HFFc6 (cell line): Measurements from ENCODE around the gene MUSTN1. TPM values are rescaled to one million over a fixed set of nuclear protein-coding genes. Genes with fewer than 3 reads are reported as not detected.

Source experiments
- DNase-seq: peaks from one replicate; pipeline ENCODE4 v3.0.0-alpha.2; 2018
- H3K27ac Mint-ChIP-seq: 2 replicates; pipeline ENCODE4 v1.8.0; 2020; ENCODE audit warnings: mild to moderate bottlenecking, mixed read lengths
- H3K27me3 Mint-ChIP-seq: 2 replicates; pipeline ENCODE4 v1.8.0; 2021; ENCODE audit warnings: mild to moderate bottlenecking, moderate library complexity, mixed read lengths; ENCODE audit not compliant: insufficient read depth
- H3K36me3 Mint-ChIP-seq: 2 replicates; pipeline ENCODE4 v1.8.0; 2021; ENCODE audit warnings: low read depth, mixed read lengths
- H3K4me1 Mint-ChIP-seq: 2 replicates; pipeline ENCODE4 v1.8.0; 2020; ENCODE audit warnings: low read depth, mixed read lengths
- H3K4me3 Mint-ChIP-seq: 2 replicates; pipeline ENCODE4 v1.8.0; 2020; ENCODE audit warnings: mild to moderate bottlenecking, moderate library complexity, mixed read lengths
- H3K9me3 Mint-ChIP-seq: 2 replicates; pipeline ENCODE4 v1.8.0; 2020; ENCODE audit warnings: mild to moderate bottlenecking, mixed read lengths
- CTCF ChIP-seq: fragments of 200-600 bp; sonication (generic); IDR thresholded peaks from 2 replicates; pipeline ENCODE4 v1.5.0; 2021; ENCODE audit warnings: antibody characterized with exemption, mild to moderate bottlenecking
- total RNA-seq, 6 experiments: library from RNA; stranded (reverse); fragmentation: NEBNext Ultra II Directional; extraction: Animal tissue kit (Norgen Biotek cat#: 25700); gene quantifications; 2 replicates in 1 of 6; 3 replicates in 5 of 6; pipeline ENCODE4 v1.2.3, GENCODE V29; 2021

The MUSTN1 gene
- total RNA-seq, 6 experiments from 2014 or later: 0.39 TPM; not detected in 5

- DNase-seq: no peak
- Mint-ChIP-seq H3K27me3 (peaks cover 3% of the 10 kb centered on the region), H3K27ac (no peak overlapping the region), H3K9me3 (no peaks in the 10 kb centered on the region), H3K4me3 (no peak overlapping the region), H3K4me1 (peaks cover 9% of the 10 kb centered on the region), H3K36me3 (peaks cover 7% of the 10 kb centered on the region; the same call in 1 of the 2 replicates)
- TF ChIP-seq CTCF: no peak
Measured at GRCh38 chr3:52844290-52844975, 9.6 kb upstream of the MUSTN1 start.

GRCh38 chr3:52843881-52844280 lies 9.1 kb upstream of the MUSTN1 start:
- H3K9me3 Mint-ChIP-seq: no peaks in the 10 kb centered on the region
- H3K27me3 Mint-ChIP-seq: peaks cover 3% of the 10 kb centered on the region
- TF ChIP-seq CTCF: no peak
- DNase-seq: no peak
- no peak overlapping the region for H3K4me3 Mint-ChIP-seq
- peaks cover 7% of the 10 kb centered on the region; the same call in 1 of the 2 replicates for H3K36me3 Mint-ChIP-seq
- H3K4me1 Mint-ChIP-seq: peaks cover 6% of the 10 kb centered on the region
- H3K27ac Mint-ChIP-seq: no peak overlapping the region

- Mint-ChIP-seq H3K27ac (no peak overlapping the region), H3K27me3 (peaks cover 3% of the 10 kb centered on the region), H3K4me1 (peaks cover under 1% of the 10 kb centered on the region; the same call in 1 of the 2 replicates), H3K9me3 (no peaks in the 10 kb centered on the region), H3K4me3 (no peak overlapping the region), H3K36me3 (peaks cover 7% of the 10 kb centered on the region; the same call in 1 of the 2 replicates)
- DNase-seq: no peak
- no peak for TF ChIP-seq CTCF
Measured at GRCh38 chr3:52843108-52843865, 8.5 kb upstream of the MUSTN1 start.

GRCh38 chr3:52842424-52842823 lies 7.6 kb upstream of the MUSTN1 start:
- Mint-ChIP-seq H3K36me3 (peaks cover 10% of the 10 kb centered on the region), H3K27me3 (peaks cover 3% of the 10 kb centered on the region), H3K9me3 (no peaks in the 10 kb centered on the region), H3K27ac (no peak overlapping the region), H3K4me3 (no peak overlapping the region), H3K4me1 (no peaks in the 10 kb centered on the region)
- no peak for TF ChIP-seq CTCF
- DNase-seq: no peak

- H3K4me1 Mint-ChIP-seq: no peaks in the 10 kb centered on the region
- H3K27ac Mint-ChIP-seq: no peak overlapping the region
- peaks cover 11% of the 10 kb centered on the region for H3K36me3 Mint-ChIP-seq
- H3K9me3 Mint-ChIP-seq: no peaks in the 10 kb centered on the region
- peaks cover 3% of the 10 kb centered on the region for H3K27me3 Mint-ChIP-seq
- DNase-seq: no peak
- no peak overlapping the region for H3K4me3 Mint-ChIP-seq
- no peak for TF ChIP-seq CTCF
Measured at GRCh38 chr3:52841981-52842340, 7.1 kb upstream of the MUSTN1 start.
